ENCODE data around the gene KCNH2. TPM values are rescaled to one million over a fixed set of nuclear protein-coding genes. Genes with fewer than 3 reads are reported as not detected.
A peak's percentile ranks its signal among the peaks of the same experiment; 100 is the strongest.

Gene KCNH2
- total and polyA plus RNA-seq, 2 experiments from 2014 or later = 2.6 to 14.7 TPM

DNA sequence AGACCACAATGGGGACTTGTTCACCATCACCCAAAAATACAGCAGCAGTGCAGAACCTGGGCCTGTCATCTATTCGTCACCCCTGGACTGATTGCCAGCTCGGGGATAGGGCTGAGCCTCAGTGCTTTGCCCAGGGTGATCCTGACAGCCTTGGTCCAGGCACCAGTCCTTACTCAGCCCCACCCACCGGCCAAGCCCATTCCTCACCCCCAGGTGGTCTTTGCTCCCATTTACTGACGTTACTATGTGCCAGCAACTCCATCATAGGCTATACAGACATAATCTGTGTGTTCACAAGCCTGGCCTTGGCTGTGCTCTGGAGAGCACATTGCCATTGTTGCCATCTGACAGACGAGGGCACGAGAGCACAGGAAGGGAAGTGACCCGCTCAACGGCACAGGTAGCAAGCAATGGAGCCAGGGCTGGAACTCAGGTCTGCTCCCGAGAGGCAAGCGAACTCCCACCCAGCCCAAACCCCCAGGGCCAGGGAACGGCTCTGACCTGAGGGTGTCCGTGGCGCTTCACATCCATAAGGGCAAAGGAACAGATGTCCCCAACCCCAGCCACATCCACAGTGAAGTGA, 39.3 kb upstream of the KCNH2 start:
- H3F3A ChIP-seq (replicated peaks; ENCODE audit: low read depth) = peaks cover 9% of the 10 kb centered on the region; the same call in 1 of the 2 replicates
- H4K20me1 ChIP-seq (replicated peaks; ENCODE audit: insufficient read depth) = no peaks in the 10 kb centered on the region
- Mint-ChIP-seq H3K4me1 (peaks cover 34% of the 10 kb centered on the region), H3K4me3 (peak overlapping the region; percentile 66), H3K27me3 (ENCODE audit: insufficient read depth, low read depth, poor library complexity) (peaks cover 61% of the 10 kb centered on the region), H3K36me3 (ENCODE audit: low read depth) (peaks cover 11% of the 10 kb centered on the region), H3K27ac (no peak overlapping the region), H3K9me3 (peaks cover 4% of the 10 kb centered on the region; the same call in 2 of the 3 replicates)
- peaks cover 17% of the 10 kb centered on the region for H3K4me1 ChIP-seq (ENCODE audit: insufficient read depth)
- no peak overlapping the region for H3K27ac ChIP-seq (ENCODE audit: low read depth)
- peak overlapping the region; percentile 86 for H2AFZ ChIP-seq
- no peaks in the 10 kb centered on the region for H3K9me2 ChIP-seq (ENCODE audit: insufficient read depth)
- no peaks in the 10 kb centered on the region; the same call in 1 of the 2 replicates for H3K36me3 ChIP-seq (ENCODE audit: insufficient read depth)
- no peaks in the 10 kb centered on the region for H3K79me2 ChIP-seq (replicated peaks; ENCODE audit: insufficient read depth)
- no peak for DNase-seq (ENCODE audit: low spot score)
- peaks cover 54% of the 10 kb centered on the region for H3K27me3 ChIP-seq (ENCODE audit: insufficient read depth)
- peak overlapping the region; percentile 47 for H3K4me3 ChIP-seq
- TF ChIP-seq NANOG (IDR thresholded peaks at IDR 0.05; ENCODE audit: borderline replicate concordance) = no peak
- no peak for TF ChIP-seq ZNF114 (CRISPR knock-in tag; IDR thresholded peaks at IDR 0.05)
- no peak for TF ChIP-seq CTCF (conservative IDR thresholded peaks at IDR 0.05; ENCODE audit: low read depth in 2 of 2)
- no peak for TF ChIP-seq EZH2 (IDR thresholded peaks at IDR 0.05; ENCODE audit: low read depth, unreplicated experiment)
- TF ChIP-seq, protein P1, sequence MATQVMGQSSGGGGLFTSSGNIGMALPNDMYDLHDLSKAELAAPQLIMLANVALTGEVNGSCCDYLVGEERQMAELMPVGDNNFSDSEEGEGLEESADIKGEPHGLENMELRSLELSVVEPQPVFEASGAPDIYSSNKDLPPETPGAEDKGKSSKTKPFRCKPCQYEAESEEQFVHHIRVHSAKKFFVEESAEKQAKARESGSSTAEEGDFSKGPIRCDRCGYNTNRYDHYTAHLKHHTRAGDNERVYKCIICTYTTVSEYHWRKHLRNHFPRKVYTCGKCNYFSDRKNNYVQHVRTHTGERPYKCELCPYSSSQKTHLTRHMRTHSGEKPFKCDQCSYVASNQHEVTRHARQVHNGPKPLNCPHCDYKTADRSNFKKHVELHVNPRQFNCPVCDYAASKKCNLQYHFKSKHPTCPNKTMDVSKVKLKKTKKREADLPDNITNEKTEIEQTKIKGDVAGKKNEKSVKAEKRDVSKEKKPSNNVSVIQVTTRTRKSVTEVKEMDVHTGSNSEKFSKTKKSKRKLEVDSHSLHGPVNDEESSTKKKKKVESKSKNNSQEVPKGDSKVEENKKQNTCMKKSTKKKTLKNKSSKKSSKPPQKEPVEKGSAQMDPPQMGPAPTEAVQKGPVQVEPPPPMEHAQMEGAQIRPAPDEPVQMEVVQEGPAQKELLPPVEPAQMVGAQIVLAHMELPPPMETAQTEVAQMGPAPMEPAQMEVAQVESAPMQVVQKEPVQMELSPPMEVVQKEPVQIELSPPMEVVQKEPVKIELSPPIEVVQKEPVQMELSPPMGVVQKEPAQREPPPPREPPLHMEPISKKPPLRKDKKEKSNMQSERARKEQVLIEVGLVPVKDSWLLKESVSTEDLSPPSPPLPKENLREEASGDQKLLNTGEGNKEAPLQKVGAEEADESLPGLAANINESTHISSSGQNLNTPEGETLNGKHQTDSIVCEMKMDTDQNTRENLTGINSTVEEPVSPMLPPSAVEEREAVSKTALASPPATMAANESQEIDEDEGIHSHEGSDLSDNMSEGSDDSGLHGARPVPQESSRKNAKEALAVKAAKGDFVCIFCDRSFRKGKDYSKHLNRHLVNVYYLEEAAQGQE (IDR thresholded peaks at IDR 0.05; ENCODE audit: unreplicated experiment) = no peak
- no peak for TF ChIP-seq ZNF462 (CRISPR knock-in tag; IDR thresholded peaks at IDR 0.05)
- no peak for TF ChIP-seq ETS1 (IDR thresholded peaks at IDR 0.05)
- no peak for TF ChIP-seq STAT1 (IDR thresholded peaks at IDR 0.05; ENCODE audit: unreplicated experiment)
- TF ChIP-seq ZNF331 (CRISPR knock-in tag; IDR thresholded peaks at IDR 0.05; ENCODE audit: low read depth) = no peak
- H3K4me2 ChIP-seq = peak overlapping the region; percentile 77
- no peak for ATAC-seq

Data from GM23338 (cell line).